Duodenal mucosa (tissue), 2 donors: ENCODE measurements around the gene TGM4.
A peak's percentile ranks its signal among the peaks of the same experiment; 100 is the strongest.
"Not testable (repeated sequence)": the region's sequence is repeated elsewhere in the genome, so short reads cannot be mapped to it uniquely, and the experiment has no call there.

Experiments
- H3K27ac ChIP-seq: one replicate; pipeline ENCODE4 v1.7.0; 2013; ENCODE audit warnings: low read depth, low read length
- H3K27me3 ChIP-seq, 2 donors: one replicate each; pipeline ENCODE4 v1.7.0; 2013; ENCODE audit warnings: low read length in 2 of 2, control low read depth in 1 of 2; ENCODE audit not compliant: insufficient read depth in 2 of 2, control insufficient read depth in 1 of 2
- H3K36me3 ChIP-seq, 2 donors: one replicate each; pipeline ENCODE4 v1.7.0; 2013; ENCODE audit warnings: low read length in 2 of 2, control low read depth in 1 of 2; ENCODE audit not compliant: insufficient read depth in 2 of 2, control insufficient read depth in 1 of 2
- H3K4me1 ChIP-seq, 2 donors: one replicate each; pipeline ENCODE4 v1.7.0; 2013; ENCODE audit warnings: low read length in 2 of 2, control low read depth in 1 of 2; ENCODE audit not compliant: insufficient read depth in 2 of 2, control insufficient read depth in 1 of 2
- H3K4me3 ChIP-seq, 2 donors: one replicate each; pipeline ENCODE4 v1.7.0; 2013; ENCODE audit warnings: low read length in 2 of 2, low read depth in 1 of 2
- H3K9ac ChIP-seq, 2 donors: one replicate each; pipeline ENCODE4 v1.7.0; 2013; ENCODE audit warnings: low read length in 2 of 2, low read depth in 1 of 2
- H3K9me3 ChIP-seq, 2 donors: one replicate each; pipeline ENCODE4 v1.7.0; 2013; ENCODE audit warnings: low read length in 2 of 2, control low read depth in 1 of 2; ENCODE audit not compliant: control insufficient read depth in 1 of 2

The TGM4 gene

DNA sequence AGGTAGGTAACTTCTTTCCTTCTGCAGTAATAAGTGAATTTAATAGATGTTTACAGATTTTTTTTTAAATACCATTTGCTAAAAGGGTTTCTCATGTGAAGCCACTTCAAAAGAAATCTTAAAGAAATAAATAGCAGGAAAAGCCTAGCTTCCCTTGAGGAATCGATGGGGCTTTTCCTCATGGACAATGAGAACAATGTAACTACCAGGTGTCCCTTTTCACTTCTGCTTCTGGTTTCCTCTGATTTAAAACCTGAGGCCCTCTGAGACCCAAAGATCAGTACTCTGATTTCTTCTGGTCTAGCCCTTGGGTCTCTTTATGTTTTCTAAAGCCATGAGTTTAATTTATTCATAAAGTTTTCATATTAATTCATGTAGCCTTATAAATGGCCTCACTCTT is 25.8 kb upstream of the TGM4 start:
- no peaks in the 10 kb centered on the region for H3K36me3 ChIP-seq
- no peaks in the 10 kb centered on the region for H3K9me3 ChIP-seq
- H3K27me3 ChIP-seq = no peaks in the 10 kb centered on the region
- H3K4me3 ChIP-seq = no peak overlapping the region
- H3K27ac ChIP-seq = no peak overlapping the region
- no peak overlapping the region for H3K9ac ChIP-seq
- no peaks in the 10 kb centered on the region for H3K4me1 ChIP-seq

DNA sequence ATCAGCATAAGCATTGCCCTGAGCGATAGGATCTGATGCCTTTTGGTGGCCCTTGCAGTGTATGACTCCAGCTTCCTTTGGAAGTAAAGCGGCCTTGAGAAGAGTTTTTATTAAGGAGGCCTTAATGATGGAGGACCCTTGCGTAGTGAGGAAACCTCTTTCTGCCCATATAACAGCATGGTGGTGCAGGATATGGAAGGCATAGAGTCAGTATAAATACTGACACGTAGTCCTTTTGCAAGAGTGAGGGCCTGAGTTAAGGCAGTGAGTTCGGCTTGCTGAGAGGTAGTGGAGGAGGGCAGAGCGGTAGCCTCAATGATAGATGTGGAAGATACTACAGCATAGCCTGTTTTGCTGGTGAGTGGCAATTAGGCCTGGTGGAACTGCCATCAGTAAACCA is 17.7 kb upstream of the TGM4 start:
- not testable (repeated sequence) for H3K9me3 ChIP-seq, H3K4me3 ChIP-seq, H3K27me3 ChIP-seq, H3K9ac ChIP-seq, H3K36me3 ChIP-seq, H3K4me1 ChIP-seq, H3K27ac ChIP-seq

DNA sequence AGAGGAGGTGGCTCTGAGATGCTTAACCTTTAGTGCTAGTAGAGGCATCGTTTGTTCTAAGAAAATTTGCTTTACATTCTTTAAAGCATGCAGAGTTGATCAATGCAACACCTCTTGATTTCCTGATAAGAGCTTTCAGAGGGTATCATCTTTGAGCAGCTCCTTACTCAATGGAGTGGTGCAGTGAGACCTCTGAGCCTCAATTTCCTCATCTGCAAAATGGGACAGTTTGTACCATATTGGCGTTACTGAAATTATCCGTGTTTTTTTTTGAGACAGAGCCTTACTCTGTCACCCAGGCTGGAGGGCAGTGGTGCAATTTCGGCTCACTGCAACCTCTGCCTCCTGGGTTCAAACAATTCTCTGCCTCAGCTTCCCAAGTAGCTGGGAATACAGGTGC is 14.3 kb upstream of the TGM4 start:
- H3K4me3 ChIP-seq = no peak overlapping the region

DNA sequence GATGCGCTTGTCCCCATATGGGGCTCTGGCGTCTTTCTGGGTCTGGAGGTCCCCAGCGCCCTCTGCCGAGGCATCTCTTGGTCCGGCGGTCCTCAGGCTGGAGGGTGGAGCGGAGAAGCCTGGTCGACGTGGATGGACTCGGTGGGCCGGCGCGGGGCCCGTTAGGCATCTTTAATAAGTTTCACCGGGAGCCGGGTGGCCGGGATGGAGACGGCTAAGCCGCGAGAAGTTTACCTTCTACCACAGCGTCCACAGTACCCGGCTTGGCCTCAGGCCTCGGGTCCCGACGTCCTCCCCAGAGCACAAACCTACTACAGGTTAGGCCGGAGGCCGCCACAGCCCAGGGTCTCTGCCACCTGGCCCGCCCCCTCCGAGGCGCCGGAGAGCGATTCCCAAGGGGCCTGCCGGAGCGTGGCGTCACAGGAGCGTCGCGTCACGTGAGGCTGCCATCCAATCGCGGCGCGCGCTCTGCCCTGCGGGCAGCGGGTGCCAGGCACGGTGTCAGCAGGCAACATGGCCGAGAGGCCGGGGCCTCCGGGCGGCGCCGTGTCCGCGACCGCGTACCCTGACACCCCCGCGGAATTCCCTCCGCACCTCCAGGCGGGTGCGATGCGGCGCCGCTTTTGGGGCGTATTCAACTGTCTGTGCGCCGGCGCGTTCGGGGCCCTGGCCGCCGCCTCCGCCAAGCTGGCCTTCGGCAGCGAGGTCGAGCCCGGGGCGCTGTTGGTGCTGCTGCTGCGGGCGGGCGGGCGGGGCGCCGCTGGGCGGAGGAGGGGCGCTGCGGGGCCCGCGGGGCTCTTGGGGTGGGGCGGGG is 12.8 kb upstream of the TGM4 start, which contains the start of gene TMEM42:
TSS of gene TMEM42 (plus strand) at position 501 of the 814 bp plus-strand sequence. CDS start at position 514, 13 bp downstream.
- Histone ChIP-seq H3K27me3 (no peaks in the 10 kb centered on the region), H3K9ac (peak within 1 kb of the TSS; percentile 73 to 76), H3K36me3 (peaks cover 0 to 3% of the 10 kb centered on the region in 2 donors), H3K4me1 (peaks cover 6 to 7% of the 10 kb centered on the region in 2 donors), H3K9me3 (no peaks in the 10 kb centered on the region), H3K4me3 (peak within 1 kb of the TSS; percentile 83 to 89), H3K27ac (peak within 1 kb of the TSS; percentile 78)

More for the DNA sequence above, 14.3 kb upstream of the TGM4 start:
- H3K9ac ChIP-seq = no peak overlapping the region
- no peaks in the 10 kb centered on the region for H3K27me3 ChIP-seq
- H3K9me3 ChIP-seq = no peaks in the 10 kb centered on the region
- peaks cover 0 to 1% of the 10 kb centered on the region in 2 donors for H3K36me3 ChIP-seq
- no peak overlapping the region for H3K27ac ChIP-seq
- peaks cover 6 to 7% of the 10 kb centered on the region in 2 donors for H3K4me1 ChIP-seq

DNA sequence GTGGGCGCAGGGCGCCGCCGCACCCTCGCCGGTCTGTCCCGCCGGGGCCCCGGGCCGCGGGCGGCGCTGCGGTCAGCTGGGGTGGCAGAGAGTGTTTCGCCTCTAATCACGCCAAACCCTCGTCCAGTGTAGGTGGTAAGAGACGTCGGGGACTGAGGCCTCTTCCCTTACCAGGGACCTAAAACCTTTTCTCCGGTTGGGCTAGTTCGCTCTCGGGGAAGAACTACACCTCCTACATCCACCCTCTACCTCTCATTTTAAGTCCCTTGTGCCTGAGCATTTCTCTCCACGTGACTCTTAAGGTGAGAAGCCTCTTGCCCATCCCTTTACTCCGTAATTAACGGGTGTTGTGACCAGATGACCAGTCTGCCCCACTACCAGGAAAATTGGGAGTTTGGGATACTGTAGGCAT is 12.2 kb upstream of the TGM4 start:
- no peak overlapping the region for H3K27ac ChIP-seq
- H3K9ac ChIP-seq = peak overlapping the region; percentile 63
- H3K36me3 ChIP-seq = peaks cover 0 to 3% of the 10 kb centered on the region in 2 donors
- no peaks in the 10 kb centered on the region for H3K9me3 ChIP-seq
- peaks cover 6 to 7% of the 10 kb centered on the region in 2 donors for H3K4me1 ChIP-seq
- peak overlapping the region; percentile 71 to 73 for H3K4me3 ChIP-seq
- H3K27me3 ChIP-seq = no peaks in the 10 kb centered on the region

DNA sequence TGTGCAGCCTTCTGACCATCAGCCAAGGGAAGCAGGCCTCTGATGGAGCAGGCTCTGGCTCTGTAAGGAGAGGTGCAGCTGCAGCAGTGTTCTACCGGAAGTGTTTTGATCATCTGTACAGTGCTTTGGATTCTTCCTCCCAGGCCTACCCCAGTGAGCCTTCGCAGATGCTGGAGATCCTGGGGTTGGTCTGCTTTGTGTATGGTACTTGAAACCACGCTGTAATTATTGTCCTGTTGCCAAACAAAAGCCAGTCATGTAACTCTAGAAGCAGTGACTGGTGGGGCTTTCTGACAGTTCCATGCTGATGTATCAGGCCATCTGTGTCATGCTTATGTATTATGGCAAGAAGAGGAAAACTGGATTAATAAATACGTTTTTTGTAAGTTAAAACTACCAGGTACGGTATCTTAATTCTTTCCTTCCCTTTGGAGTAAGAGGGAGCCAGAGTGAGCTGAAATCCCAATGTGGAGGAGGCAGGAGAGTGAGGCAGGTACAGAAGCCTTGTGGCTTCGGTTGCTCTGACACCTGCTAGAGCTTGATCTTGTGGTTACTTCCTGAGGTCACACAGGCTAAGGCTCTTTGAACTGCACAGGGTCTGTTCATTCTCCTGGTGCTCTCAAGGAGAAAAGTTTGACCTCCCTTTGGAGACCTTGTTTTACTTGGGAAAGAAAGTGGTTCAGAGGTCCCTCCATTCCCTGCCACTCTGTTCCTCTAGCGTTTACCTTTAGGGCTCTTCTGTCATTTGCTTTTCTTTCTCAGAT is 9.0 kb upstream of the TGM4 start:
- Histone ChIP-seq H3K27ac (no peak overlapping the region), H3K9ac (no peak overlapping the region), H3K4me1 (peaks cover 6 to 7% of the 10 kb centered on the region in 2 donors), H3K27me3 (no peaks in the 10 kb centered on the region), H3K4me3 (no peak overlapping the region), H3K9me3 (no peaks in the 10 kb centered on the region), H3K36me3 (peaks cover 0 to 3% of the 10 kb centered on the region in 2 donors)

DNA sequence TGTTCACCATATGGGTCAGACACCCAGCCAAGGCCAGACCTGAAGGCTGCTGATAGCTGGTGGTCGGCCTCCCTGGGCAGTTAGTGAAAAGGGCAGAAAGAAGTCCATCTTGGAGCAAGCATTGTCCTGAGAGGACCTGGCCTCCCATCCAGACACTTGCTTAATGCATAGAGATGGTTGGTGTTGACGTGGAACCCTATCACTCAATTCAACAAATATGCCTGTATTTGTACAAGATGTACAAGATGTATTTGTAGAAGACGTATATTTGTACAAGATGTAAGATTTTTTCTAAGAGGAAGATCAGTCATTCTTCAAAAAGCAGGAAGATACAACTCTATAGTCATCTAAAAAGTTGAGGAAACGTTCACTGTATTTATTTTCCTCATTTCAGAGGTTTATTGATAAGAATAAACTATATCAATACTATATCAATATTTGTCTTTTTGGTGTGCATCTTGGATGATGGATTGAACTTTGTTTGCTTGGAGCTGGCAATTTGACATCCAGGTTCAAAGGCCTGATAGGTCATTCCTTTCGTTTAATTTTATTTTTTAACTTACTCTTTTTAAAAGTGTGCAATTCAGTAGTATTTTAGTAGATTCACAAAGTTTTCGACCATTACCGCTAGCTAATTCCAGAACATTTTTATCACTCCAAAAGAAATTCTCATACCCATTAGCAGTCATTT is 6.8 kb upstream of the TGM4 start:
- Histone ChIP-seq H3K4me3 (no peak overlapping the region), H3K36me3 (peaks cover 0 to 3% of the 10 kb centered on the region in 2 donors), H3K9me3 (no peaks in the 10 kb centered on the region), H3K27me3 (no peaks in the 10 kb centered on the region), H3K27ac (no peak overlapping the region), H3K4me1 (peaks cover 2 to 3% of the 10 kb centered on the region in 2 donors), H3K9ac (no peak overlapping the region)

DNA sequence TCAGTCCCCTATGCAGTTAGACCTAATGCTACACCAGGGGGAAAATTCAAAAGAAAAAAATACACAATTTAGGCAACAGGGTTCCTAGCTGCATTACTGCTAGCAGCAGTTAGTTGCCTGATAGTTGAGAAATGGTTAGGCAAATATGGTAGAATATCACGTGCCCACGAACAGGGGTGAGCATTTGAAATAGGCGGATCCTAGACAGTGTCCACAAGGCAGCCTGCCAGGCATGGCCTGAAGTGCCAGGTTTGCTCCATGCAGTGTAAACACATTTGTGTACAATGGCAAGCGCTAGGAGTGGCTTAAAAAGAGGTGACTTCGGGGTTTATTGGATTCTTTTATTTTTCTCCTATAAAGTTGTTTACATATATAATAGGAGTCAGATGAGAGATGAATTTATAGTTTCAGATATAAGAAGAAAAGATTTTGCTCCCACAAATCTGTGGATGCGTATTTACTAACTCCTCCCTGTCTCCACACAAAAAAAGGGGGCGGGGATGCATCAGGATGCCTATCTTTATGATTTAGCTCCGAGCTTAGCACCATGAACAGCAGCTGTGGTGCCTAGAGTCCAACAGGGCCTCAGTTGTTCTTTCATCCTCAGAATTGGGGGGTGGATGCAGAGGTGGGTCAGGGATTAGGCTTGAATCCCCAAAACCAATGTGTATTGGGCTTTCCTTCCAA is 3.9 kb upstream of the TGM4 start:
- no peaks in the 10 kb centered on the region for H3K27me3 ChIP-seq
- no peak overlapping the region for H3K27ac ChIP-seq
- no peaks in the 10 kb centered on the region for H3K4me1 ChIP-seq
- no peaks in the 10 kb centered on the region for H3K9me3 ChIP-seq
- H3K36me3 ChIP-seq = no peaks in the 10 kb centered on the region
- H3K4me3 ChIP-seq = no peak overlapping the region
- no peak overlapping the region for H3K9ac ChIP-seq

DNA sequence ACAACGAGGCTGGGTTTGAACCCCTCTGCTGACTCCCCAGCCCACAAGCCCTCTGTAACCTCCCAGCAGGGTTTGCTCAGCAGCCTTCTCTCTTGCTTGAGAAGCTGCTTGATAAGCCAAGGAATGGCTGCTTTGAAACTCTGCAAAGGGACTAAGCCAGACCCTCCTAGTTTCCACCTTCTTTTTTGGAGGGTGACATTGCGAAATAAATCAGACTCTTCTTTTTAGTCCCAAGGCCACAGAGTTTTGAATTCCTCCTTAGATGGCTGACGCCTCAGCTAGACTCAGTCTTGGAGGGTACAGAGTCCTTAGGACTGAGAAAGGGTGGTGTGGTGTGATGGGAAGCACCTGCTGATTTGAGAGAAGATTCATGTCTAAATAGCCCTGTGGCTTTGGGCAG is 1.2 kb downstream of the TGM4 start:
- Histone ChIP-seq H3K4me3 (no peak overlapping the region), H3K27me3 (peaks cover 0 to 2% of the 10 kb centered on the region in 2 donors), H3K9me3 (no peaks in the 10 kb centered on the region), H3K36me3 (no peaks in the 10 kb centered on the region), H3K4me1 (no peaks in the 10 kb centered on the region), H3K9ac (no peak overlapping the region), H3K27ac (no peak overlapping the region)
